Colonic mucosa (tissue), 4 donors: Measurements from ENCODE around the gene TEDC1. TPM values are rescaled to one million over a fixed set of nuclear protein-coding genes. Genes with fewer than 3 reads are reported as not detected.
A peak's percentile ranks its signal among the peaks of the same experiment; 100 is the strongest.

ENCODE experiments used
- DNase-seq: peaks from one replicate; pipeline ENCODE4 v3.0.0-alpha.2; 2020
- H3K27ac ChIP-seq: fragments of 200-600 bp; one replicate; pipeline ENCODE4 v1.8.0; 2021
- H3K27me3 ChIP-seq: fragments of 200-600 bp; one replicate; pipeline ENCODE4 v1.8.0; 2021
- H3K36me3 ChIP-seq: fragments of 200-600 bp; one replicate; pipeline ENCODE4 v1.8.0; 2021
- H3K4me1 ChIP-seq: fragments of 200-600 bp; one replicate; pipeline ENCODE4 v1.8.0; 2021; ENCODE audit warnings: mild to moderate bottlenecking
- H3K4me3 ChIP-seq: fragments of 200-600 bp; one replicate; pipeline ENCODE4 v1.8.0; 2021
- H3K9ac ChIP-seq, 2 donors: one replicate each; pipeline ENCODE4 v1.7.0; 2013; ENCODE audit warnings: control low read depth in 2 of 2, low read depth in 2 of 2, low read length in 2 of 2
- H3K9me3 ChIP-seq: fragments of 200-600 bp; one replicate; pipeline ENCODE4 v1.8.0; 2021
- CTCF ChIP-seq: fragments of 200-600 bp; IDR thresholded peaks from one replicate; pipeline ENCODE4 v1.8.0; 2022; ENCODE audit warnings: antibody characterized with exemption, mild to moderate bottlenecking
- intact Hi-C: fragments of 100-400 bp; cut with DNase I; formaldehyde crosslinking; loops from one replicate; pipeline ENCODE4 v1.14.1; 2022
- total RNA-seq, 2 donors: library from RNA; stranded (reverse); fragmentation: NEBNext Ultra II Directional in 1 of 2; extraction: Animal tissue kit (Norgen Biotek cat#: 25700) in 1 of 2; gene quantifications; one replicate each; pipeline ENCODE4 v1.2.1, GENCODE V29; 2021
- donor health status: healthy.
- donor health status: DM: no; HTN: no; CAD: no.
- donor health status: DM: no; HTN: no; CAD: no.

The TEDC1 gene
- total RNA-seq, 2 donors from 2014 or later = 15.0 to 55.7 TPM

GRCh38 chr14:105486163-105486973, 4.7 kb upstream of the TEDC1 start, which contains the start of gene CRIP1:
CRIP1 (plus strand) TSS chr14:105486886; CDS start chr14:105487260, 374 bp downstream.
- Histone ChIP-seq H3K4me3 (peak within 1 kb of the TSS; percentile 57), H3K9ac (peak within 1 kb of the TSS; percentile 86 to 87), H3K36me3 (no peaks in the 10 kb centered on the region), H3K27ac (peak within 1 kb of the TSS; percentile 96), H3K9me3 (no peaks in the 10 kb centered on the region), H3K27me3 (peaks cover 12% of the 10 kb centered on the region), H3K4me1 (peaks cover 32% of the 10 kb centered on the region)
- intact Hi-C loops = loop anchor here (5.0 kb wide), 1 partner anchor 114 kb away; no protein-coding TSS in a partner anchor
- TF ChIP-seq CTCF = no peak
- peak; percentile 55 for DNase-seq

GRCh38 chr14:105486974-105487448, 4.0 kb upstream of the TEDC1 start:
- Histone ChIP-seq H3K9ac (peak overlapping the region; percentile 86 to 87), H3K9me3 (no peaks in the 10 kb centered on the region), H3K27ac (peak overlapping the region; percentile 96), H3K36me3 (no peaks in the 10 kb centered on the region), H3K4me1 (peaks cover 28% of the 10 kb centered on the region), H3K27me3 (peaks cover 12% of the 10 kb centered on the region), H3K4me3 (peak overlapping the region; percentile 57)
- intact Hi-C loops = loop anchor here (5.0 kb wide), 1 partner anchor 115 kb away; no protein-coding TSS in a partner anchor
- peak; percentile 86 for DNase-seq
- no peak for TF ChIP-seq CTCF

- no peak for TF ChIP-seq CTCF
- no peaks in the 10 kb centered on the region for H3K36me3 ChIP-seq
- peaks cover 12% of the 10 kb centered on the region for H3K27me3 ChIP-seq
- peak overlapping the region; percentile 57 for H3K4me3 ChIP-seq
- intact Hi-C loops = loop anchor here (5.0 kb wide), 1 partner anchor 115 kb away; no protein-coding TSS in a partner anchor
- H3K27ac ChIP-seq = peak overlapping the region; percentile 96
- peak overlapping the region; percentile 86 to 87 for H3K9ac ChIP-seq
- H3K4me1 ChIP-seq = peaks cover 23% of the 10 kb centered on the region
- no peaks in the 10 kb centered on the region for H3K9me3 ChIP-seq
- DNase-seq = peak; percentile 78
Observed at GRCh38 chr14:105487449-105487985, 3.5 kb upstream of the TEDC1 start.

GRCh38 chr14:105487986-105488777, 2.9 kb upstream of the TEDC1 start:
- peak; percentile 86 for DNase-seq
- no peak for TF ChIP-seq CTCF
- peaks cover 20% of the 10 kb centered on the region for H3K4me1 ChIP-seq
- H3K27ac ChIP-seq = peak overlapping the region; percentile 96
- no peaks in the 10 kb centered on the region for H3K36me3 ChIP-seq
- H3K27me3 ChIP-seq = peaks cover 12% of the 10 kb centered on the region
- peak overlapping the region; percentile 64 for H3K4me3 ChIP-seq
- intact Hi-C loops = loop anchor here (5.0 kb wide), 1 partner anchor 116 kb away; no protein-coding TSS in a partner anchor
- H3K9me3 ChIP-seq = no peaks in the 10 kb centered on the region
- H3K9ac ChIP-seq = peak overlapping the region; percentile 87 to 96
